Mammary epithelial cell (primary cell): ENCODE data around the gene ZNF224.

Source experiments
- EZH2 ChIP-seq: IDR thresholded peaks from 2 replicates; pipeline ENCODE4 v1.6.1; 2012; ENCODE audit warnings: low read length, inconsistent platforms, borderline replicate concordance
- TF ChIP-seq, protein P1 (sequence below), 2 donors: IDR thresholded peaks in 1 of 2; conservative IDR thresholded peaks in 1 of 2; 2 replicates each; pipeline ENCODE4 v1.5.1; 2011 to 2012; ENCODE audit warnings: inconsistent platforms in 2 of 2, low read length in 2 of 2, mild to moderate bottlenecking in 2 of 2, control low read depth in 1 of 2, low read depth in 1 of 2; ENCODE audit not compliant: insufficient read depth in 1 of 2; ENCODE audit errors: extremely low read depth in 1 of 2

GRCh38 chr19:44051650-44052402 lies 42.3 kb upstream of the ZNF224 start, which contains the start of gene ZNF223:
- TF ChIP-seq, protein P1, sequence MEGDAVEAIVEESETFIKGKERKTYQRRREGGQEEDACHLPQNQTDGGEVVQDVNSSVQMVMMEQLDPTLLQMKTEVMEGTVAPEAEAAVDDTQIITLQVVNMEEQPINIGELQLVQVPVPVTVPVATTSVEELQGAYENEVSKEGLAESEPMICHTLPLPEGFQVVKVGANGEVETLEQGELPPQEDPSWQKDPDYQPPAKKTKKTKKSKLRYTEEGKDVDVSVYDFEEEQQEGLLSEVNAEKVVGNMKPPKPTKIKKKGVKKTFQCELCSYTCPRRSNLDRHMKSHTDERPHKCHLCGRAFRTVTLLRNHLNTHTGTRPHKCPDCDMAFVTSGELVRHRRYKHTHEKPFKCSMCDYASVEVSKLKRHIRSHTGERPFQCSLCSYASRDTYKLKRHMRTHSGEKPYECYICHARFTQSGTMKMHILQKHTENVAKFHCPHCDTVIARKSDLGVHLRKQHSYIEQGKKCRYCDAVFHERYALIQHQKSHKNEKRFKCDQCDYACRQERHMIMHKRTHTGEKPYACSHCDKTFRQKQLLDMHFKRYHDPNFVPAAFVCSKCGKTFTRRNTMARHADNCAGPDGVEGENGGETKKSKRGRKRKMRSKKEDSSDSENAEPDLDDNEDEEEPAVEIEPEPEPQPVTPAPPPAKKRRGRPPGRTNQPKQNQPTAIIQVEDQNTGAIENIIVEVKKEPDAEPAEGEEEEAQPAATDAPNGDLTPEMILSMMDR (conservative IDR thresholded peaks at IDR 0.05 in 1 of 2, IDR thresholded peaks at IDR 0.05 in 1 of 2; ENCODE audit: extremely low read depth in 1 of 2, insufficient read depth in 1 of 2, low read depth in 1 of 2, low read length in 2 of 2), result no peak
- no peak for TF ChIP-seq EZH2
